GM12878 (cell line): ENCODE measurements around the gene MIEN1. TPM values are rescaled to one million over a fixed set of nuclear protein-coding genes. Genes with fewer than 3 reads are reported as not detected.

ENCODE experiments used
- CBX5 ChIP-seq: sonication (generic); IDR thresholded peaks from 2 replicates; pipeline ENCODE4 v1.6.1; 2016; ENCODE audit warnings: low read depth, moderate library complexity, mild to moderate bottlenecking, inconsistent platforms
- E2F4 ChIP-seq: IDR thresholded peaks from 2 replicates; pipeline ENCODE4 v1.6.1; 2012; ENCODE audit warnings: low read depth, low read length, improper control_type of control experiment
- E2F8 ChIP-seq: fragments of 450-650 bp; IDR thresholded peaks from 2 replicates; pipeline ENCODE4 v1.6.1; 2018; ENCODE audit warnings: mild to moderate bottlenecking, low read depth, moderate library complexity; ENCODE audit not compliant: partially characterized antibody
- ETV6 ChIP-seq, 2 experiments: fragments of 450-650 bp in 1 of 2; IDR thresholded peaks in 1 of 2; conservative IDR thresholded peaks in 1 of 2; 2 replicates each; pipeline ENCODE4 v1.6.1; 2014; ENCODE audit warnings: antibody characterized with exemption in 1 of 2, borderline replicate concordance in 1 of 2, low read depth in 1 of 2, mild to moderate bottlenecking in 1 of 2, moderate library complexity in 1 of 2
- FOXK2 ChIP-seq: fragments of 450-650 bp; IDR thresholded peaks from 2 replicates; pipeline ENCODE4 v1.6.1; 2017; ENCODE audit warnings: mild to moderate bottlenecking, moderate library complexity
- HDAC2 ChIP-seq: fragments of 200-600 bp; sonication (generic); IDR thresholded peaks from 2 replicates; pipeline ENCODE4 v1.6.1; 2017
- IRF4 ChIP-seq: IDR thresholded peaks from 2 replicates; pipeline ENCODE4 v1.6.1; 2011; ENCODE audit warnings: low read depth, low read length
- MTA2 ChIP-seq: fragments of 450-650 bp; IDR thresholded peaks from 2 replicates; pipeline ENCODE4 v1.6.1; 2016; ENCODE audit warnings: low read depth, mild to moderate bottlenecking, moderate library complexity
- POU2F2 ChIP-seq: IDR thresholded peaks from 3 replicates; pipeline ENCODE4 v1.6.1; 2011; ENCODE audit warnings: low read depth, mild to moderate bottlenecking, low read length, borderline replicate concordance
- SKIL ChIP-seq: fragments of 450-650 bp; IDR thresholded peaks from 2 replicates; pipeline ENCODE4 v1.6.1; 2017; ENCODE audit warnings: mild to moderate bottlenecking, low read depth, inconsistent platforms; ENCODE audit not compliant: poor library complexity, severe bottlenecking
- ZBTB11 ChIP-seq: fragments of 450-650 bp; formaldehyde crosslinking; IDR thresholded peaks from 2 replicates; pipeline ENCODE4 v1.5.0; 2022; ENCODE audit warnings: mild to moderate bottlenecking, missing genetic modification characterization
- ZNF217 ChIP-seq: fragments of 450-650 bp; IDR thresholded peaks from 2 replicates; pipeline ENCODE4 v1.6.1; 2017; ENCODE audit warnings: antibody characterized with exemption, mild to moderate bottlenecking
- polyA plus RNA-seq, 11 experiments: library from polyadenylated mRNA; depleted of rRNA in 4 of 11; unstranded in 6 of 11; stranded (reverse) in 5 of 11; fragments of >200 nt; fragmentation: Nextera tagmentation in 4 of 11; fragmentation: Illumina TruSeq in 1 of 11; extraction: Ambion mirVana in 4 of 11; extraction: Trizol in 1 of 11; gene quantifications; 1 replicate in 1 of 11; 2 replicates in 10 of 11; pipeline versions ENCODE4 v1.2.1 to v1.2.3, GENCODE V29; 2011 to 2016; ENCODE audit warnings: inconsistent platforms in 2 of 11, missing spikeins in 2 of 11, low read depth in 1 of 11
- total RNA-seq, 4 experiments: library from RNA; depleted of rRNA in 3 of 4; stranded (reverse); fragments of >200 nt in 3 of 4; fragmentation: Illumina TruSeq in 1 of 4; extraction: Trizol in 1 of 4; gene quantifications; 2 replicates each; pipeline versions ENCODE4 v1.2.1 to v1.2.3, GENCODE V29; 2013 to 2021
- TF ChIP-seq, protein P1 (sequence below): fragments of 450-650 bp; IDR thresholded peaks from 2 replicates; pipeline ENCODE4 v1.6.1; 2017; ENCODE audit warnings: mild to moderate bottlenecking, moderate library complexity

Gene MIEN1
- total and polyA plus RNA-seq, 10 of the 15 experiments (the other 5 are each of a cell fraction or from before 2014, with no cell fraction given): 24.9 to 89.1 (median 47.7) TPM

- TF ChIP-seq E2F8 (no peak), MTA2 (no peak), ZBTB11 (CRISPR knock-in tag) (no peak), IRF4 (no peak), SKIL (peak; percentile 3), E2F4 (no peak), ZNF217 (no peak), CBX5 (peak; percentile 15; the same call in 1 of the 2 replicates), ETV6 (conservative IDR thresholded peaks at IDR 0.05 in 1 of 2, IDR thresholded peaks at IDR 0.05 in 1 of 2; ENCODE audit: borderline replicate concordance in 1 of 2, low read depth in 1 of 2) (no peak), HDAC2 (no peak), POU2F2 (no peak), FOXK2 (no peak)
- TF ChIP-seq, protein P1, sequence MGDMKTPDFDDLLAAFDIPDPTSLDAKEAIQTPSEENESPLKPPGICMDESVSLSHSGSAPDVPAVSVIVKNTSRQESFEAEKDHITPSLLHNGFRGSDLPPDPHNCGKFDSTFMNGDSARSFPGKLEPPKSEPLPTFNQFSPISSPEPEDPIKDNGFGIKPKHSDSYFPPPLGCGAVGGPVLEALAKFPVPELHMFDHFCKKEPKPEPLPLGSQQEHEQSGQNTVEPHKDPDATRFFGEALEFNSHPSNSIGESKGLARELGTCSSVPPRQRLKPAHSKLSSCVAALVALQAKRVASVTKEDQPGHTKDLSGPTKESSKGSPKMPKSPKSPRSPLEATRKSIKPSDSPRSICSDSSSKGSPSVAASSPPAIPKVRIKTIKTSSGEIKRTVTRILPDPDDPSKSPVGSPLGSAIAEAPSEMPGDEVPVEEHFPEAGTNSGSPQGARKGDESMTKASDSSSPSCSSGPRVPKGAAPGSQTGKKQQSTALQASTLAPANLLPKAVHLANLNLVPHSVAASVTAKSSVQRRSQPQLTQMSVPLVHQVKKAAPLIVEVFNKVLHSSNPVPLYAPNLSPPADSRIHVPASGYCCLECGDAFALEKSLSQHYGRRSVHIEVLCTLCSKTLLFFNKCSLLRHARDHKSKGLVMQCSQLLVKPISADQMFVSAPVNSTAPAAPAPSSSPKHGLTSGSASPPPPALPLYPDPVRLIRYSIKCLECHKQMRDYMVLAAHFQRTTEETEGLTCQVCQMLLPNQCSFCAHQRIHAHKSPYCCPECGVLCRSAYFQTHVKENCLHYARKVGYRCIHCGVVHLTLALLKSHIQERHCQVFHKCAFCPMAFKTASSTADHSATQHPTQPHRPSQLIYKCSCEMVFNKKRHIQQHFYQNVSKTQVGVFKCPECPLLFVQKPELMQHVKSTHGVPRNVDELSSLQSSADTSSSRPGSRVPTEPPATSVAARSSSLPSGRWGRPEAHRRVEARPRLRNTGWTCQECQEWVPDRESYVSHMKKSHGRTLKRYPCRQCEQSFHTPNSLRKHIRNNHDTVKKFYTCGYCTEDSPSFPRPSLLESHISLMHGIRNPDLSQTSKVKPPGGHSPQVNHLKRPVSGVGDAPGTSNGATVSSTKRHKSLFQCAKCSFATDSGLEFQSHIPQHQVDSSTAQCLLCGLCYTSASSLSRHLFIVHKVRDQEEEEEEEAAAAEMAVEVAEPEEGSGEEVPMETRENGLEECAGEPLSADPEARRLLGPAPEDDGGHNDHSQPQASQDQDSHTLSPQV: no peak
Observed at GRCh38 chr17:39754958-39755553, 24.7 kb upstream of the MIEN1 start (continued).
